Mononuclear cell (primary cell): ENCODE results near the gene C2orf68. TPM values are rescaled to one million over a fixed set of nuclear protein-coding genes. Genes with fewer than 3 reads are reported as not detected.

Experiments
- H3K27me3 ChIP-seq: 2 replicates; pipeline ENCODE4 v1.6.0; 2011; ENCODE audit warnings: low read length, control low read depth; ENCODE audit not compliant: insufficient read depth
- H3K4me1 ChIP-seq: 2 replicates; pipeline ENCODE4 v1.5.1; 2011; ENCODE audit warnings: mild to moderate bottlenecking, low read length, control low read depth; ENCODE audit not compliant: insufficient read depth
- H3K4me3 ChIP-seq: 2 replicates; pipeline ENCODE4 v1.5.1; 2011; ENCODE audit warnings: mild to moderate bottlenecking, low read length, moderate library complexity
- H3K9me3 ChIP-seq: 2 replicates; pipeline ENCODE4 v1.5.1; 2011; ENCODE audit warnings: low read depth, mild to moderate bottlenecking, control low read depth, low read length
- total RNA-seq: library from RNA; depleted of rRNA; stranded (reverse); fragments of >200 nt; gene quantifications from one replicate; pipeline ENCODE4 v1.2.3, GENCODE V29; 2012

The C2orf68 gene
- total RNA-seq, 1 donor, result 24.0 TPM

DNA sequence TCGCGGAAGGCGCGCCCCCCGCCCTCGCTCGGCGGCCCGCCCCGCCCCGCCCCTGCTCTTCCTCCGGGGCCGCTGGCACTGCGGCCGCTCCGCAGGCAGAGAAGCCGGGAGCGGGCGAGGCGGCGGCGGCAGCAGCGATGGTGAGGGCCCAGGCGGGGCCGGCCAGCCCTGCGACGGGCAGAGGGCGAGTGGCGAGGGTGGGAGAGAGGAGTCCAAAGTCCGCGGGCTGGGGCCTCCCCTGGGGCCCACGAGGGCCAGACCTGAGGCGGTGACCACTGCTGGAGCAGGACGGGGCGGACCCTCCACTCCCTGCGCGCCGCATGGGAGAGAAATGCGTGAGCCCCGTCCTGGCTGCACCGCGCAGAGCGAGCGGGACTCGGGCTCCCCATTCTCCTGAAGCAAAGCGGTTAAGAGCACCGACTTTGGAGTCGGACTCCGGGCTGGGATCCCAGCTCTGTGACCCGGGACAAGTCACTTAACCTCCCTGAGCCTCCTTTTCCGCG is 27.5 kb downstream of the C2orf68 start, which contains the start of gene VAMP5:
Gene VAMP5 (plus strand): TSS at position 78 of the 503 bp plus-strand sequence. CDS start 60 bp downstream, at position 138.
- peak within 1 kb of the TSS; percentile 51 for H3K4me3 ChIP-seq
- no peaks in the 10 kb centered on the region for H3K9me3 ChIP-seq
- H3K4me1 ChIP-seq, result peaks cover 94% of the 10 kb centered on the region
- H3K27me3 ChIP-seq, result no peaks in the 10 kb centered on the region

GRCh38 chr2:85583667-85584353 is 28.1 kb downstream of the C2orf68 start:
- Histone ChIP-seq H3K27me3 (no peaks in the 10 kb centered on the region), H3K9me3 (no peaks in the 10 kb centered on the region), H3K4me1 (peaks cover 95% of the 10 kb centered on the region), H3K4me3 (peak overlapping the region; percentile 51)

- Histone ChIP-seq H3K4me1 (peaks cover 93% of the 10 kb centered on the region), H3K27me3 (no peaks in the 10 kb centered on the region), H3K4me3 (no peak overlapping the region)
These were observed 29.4 kb downstream of the C2orf68 start for GRCh38 chr2:85582492-85582891.

GRCh38 chr2:85580206-85580605 is 31.7 kb downstream of the C2orf68 start:
- H3K4me1 ChIP-seq, result peaks cover 77% of the 10 kb centered on the region
- no peaks in the 10 kb centered on the region for H3K27me3 ChIP-seq
- H3K9me3 ChIP-seq, result no peaks in the 10 kb centered on the region
- H3K4me3 ChIP-seq, result no peak overlapping the region

More at GRCh38 chr2:85582492-85582891, 29.4 kb downstream of the C2orf68 start:
- H3K9me3 ChIP-seq, result no peaks in the 10 kb centered on the region

GRCh38 chr2:85579266-85579935 is 32.5 kb downstream of the C2orf68 start:
- Histone ChIP-seq H3K27me3 (no peaks in the 10 kb centered on the region), H3K9me3 (no peaks in the 10 kb centered on the region), H3K4me3 (peak overlapping the region; percentile 62), H3K4me1 (peaks cover 68% of the 10 kb centered on the region)

- peak overlapping the region; percentile 62 for H3K4me3 ChIP-seq
- H3K9me3 ChIP-seq, result no peaks in the 10 kb centered on the region
- no peaks in the 10 kb centered on the region for H3K27me3 ChIP-seq
- peaks cover 60% of the 10 kb centered on the region for H3K4me1 ChIP-seq
These were observed 33.4 kb downstream of the C2orf68 start for GRCh38 chr2:85578243-85579180.

DNA sequence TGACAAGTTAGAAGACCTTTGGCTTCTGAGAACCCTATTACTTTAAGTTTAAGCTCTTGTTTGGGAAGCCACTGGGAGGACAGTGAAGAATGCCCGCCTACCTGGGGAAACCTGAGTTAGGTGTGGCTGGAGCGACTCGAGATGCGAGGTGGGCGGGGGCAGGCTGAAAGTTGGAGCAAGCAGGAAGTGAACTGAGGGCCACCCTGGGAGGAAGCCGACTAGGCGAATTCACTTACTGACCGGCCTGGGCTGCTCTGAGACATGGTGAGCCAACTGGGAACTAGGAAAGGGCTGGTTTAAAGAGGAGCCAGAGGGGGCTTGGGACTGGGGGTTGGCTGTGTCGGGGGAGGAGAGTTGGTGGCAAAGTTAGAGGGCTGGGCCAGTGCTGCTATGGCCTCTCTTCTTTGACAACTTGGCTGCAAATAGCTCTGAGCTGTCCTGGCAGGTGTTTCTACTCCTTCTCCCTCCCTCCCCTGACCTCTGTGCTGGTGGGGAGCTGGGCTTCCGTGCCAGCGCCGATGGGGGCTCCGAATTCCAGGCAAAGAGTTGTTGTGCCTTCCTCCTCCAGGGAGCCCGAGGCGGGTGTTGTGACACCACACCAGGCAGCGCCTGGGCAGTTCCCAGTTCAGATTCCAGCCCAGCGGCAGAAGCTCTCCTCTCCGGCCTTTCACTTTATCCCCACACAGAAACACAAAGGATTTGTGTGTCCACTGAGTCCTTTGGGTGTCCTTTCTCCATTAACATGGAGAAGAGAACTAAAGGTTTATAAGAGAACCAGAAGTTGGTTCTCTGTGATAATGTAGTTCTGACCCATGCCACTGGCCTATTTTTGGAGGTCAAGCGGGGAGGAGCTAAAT is 34.3 kb downstream of the C2orf68 start, which contains the start of gene VAMP8:
Gene VAMP8 (plus strand): TSS at position 201 of the 857 bp plus-strand sequence. CDS start 61 bp downstream, at position 262.
- H3K4me3 ChIP-seq, result peak within 1 kb of the TSS; percentile 62
- H3K4me1 ChIP-seq, result peaks cover 51% of the 10 kb centered on the region
- H3K9me3 ChIP-seq, result no peaks in the 10 kb centered on the region
- no peaks in the 10 kb centered on the region for H3K27me3 ChIP-seq

DNA sequence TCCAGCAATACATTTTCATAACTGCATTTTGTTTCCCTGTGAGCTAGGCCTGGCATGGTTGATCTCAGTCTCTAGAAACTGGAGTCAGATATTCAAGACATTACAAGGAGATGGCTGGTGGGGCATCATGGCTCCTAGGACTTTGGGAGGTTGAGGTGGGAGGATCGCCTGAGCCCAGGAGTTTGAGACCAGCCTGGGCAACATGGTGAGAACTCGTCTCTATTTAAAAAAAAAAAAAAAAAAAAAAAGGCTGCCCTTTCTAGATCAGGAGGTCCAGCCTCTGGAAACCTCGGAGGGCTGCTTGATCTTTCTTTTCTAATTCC is 34.8 kb downstream of the C2orf68 start:
- peak overlapping the region; percentile 62 for H3K4me3 ChIP-seq
- H3K4me1 ChIP-seq, result peaks cover 45% of the 10 kb centered on the region
- no peaks in the 10 kb centered on the region for H3K27me3 ChIP-seq
- H3K9me3 ChIP-seq, result no peaks in the 10 kb centered on the region

GRCh38 chr2:85575739-85576138 is 36.1 kb downstream of the C2orf68 start:
- H3K4me3 ChIP-seq, result no peak overlapping the region
- H3K27me3 ChIP-seq, result no peaks in the 10 kb centered on the region
- no peaks in the 10 kb centered on the region for H3K9me3 ChIP-seq
- H3K4me1 ChIP-seq, result peaks cover 37% of the 10 kb centered on the region

DNA sequence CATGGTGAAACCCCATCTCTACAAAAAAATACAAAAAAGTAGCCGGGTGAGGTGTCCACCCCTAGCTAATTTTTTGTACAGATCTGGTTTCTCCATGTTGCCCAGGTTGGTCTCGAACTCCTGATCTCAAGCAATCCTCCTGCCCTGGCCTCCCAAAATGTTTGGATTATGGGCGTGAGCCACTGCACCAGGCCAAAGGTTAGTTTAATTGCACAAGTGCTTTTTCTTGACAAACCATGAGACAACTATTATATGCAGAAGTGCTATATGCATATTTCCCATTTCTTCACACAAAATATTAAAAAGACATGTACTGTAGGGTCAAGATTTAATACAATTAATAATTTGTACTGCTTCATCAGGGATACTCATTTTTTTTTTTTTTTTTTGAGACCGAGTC is 45.6 kb downstream of the C2orf68 start:
- Histone ChIP-seq H3K4me1 (peaks cover 24% of the 10 kb centered on the region), H3K9me3 (no peaks in the 10 kb centered on the region), H3K27me3 (no peaks in the 10 kb centered on the region), H3K4me3 (no peak overlapping the region)

DNA sequence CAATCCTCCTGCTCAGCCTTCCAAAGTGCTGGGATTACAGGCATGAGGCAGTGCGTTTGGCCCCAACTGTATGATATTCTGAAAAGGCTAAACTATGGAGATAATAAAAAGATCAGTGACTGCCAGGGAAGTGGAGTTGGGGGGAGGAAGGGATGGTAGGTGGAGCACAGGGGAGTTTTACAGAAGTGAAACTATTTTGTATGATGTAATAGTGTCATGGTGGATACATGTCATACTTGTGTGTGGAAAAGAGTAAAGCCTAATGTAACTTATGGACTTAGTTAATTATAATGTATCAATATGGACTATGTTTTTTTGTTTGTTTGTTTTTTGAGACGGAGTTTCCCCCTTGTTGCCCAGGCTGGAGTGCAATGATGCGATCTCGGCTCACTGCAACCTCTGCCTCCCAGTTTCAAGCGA is 47.7 kb downstream of the C2orf68 start:
- Histone ChIP-seq H3K27me3 (no peaks in the 10 kb centered on the region), H3K4me1 (peaks cover 37% of the 10 kb centered on the region)

DNA sequence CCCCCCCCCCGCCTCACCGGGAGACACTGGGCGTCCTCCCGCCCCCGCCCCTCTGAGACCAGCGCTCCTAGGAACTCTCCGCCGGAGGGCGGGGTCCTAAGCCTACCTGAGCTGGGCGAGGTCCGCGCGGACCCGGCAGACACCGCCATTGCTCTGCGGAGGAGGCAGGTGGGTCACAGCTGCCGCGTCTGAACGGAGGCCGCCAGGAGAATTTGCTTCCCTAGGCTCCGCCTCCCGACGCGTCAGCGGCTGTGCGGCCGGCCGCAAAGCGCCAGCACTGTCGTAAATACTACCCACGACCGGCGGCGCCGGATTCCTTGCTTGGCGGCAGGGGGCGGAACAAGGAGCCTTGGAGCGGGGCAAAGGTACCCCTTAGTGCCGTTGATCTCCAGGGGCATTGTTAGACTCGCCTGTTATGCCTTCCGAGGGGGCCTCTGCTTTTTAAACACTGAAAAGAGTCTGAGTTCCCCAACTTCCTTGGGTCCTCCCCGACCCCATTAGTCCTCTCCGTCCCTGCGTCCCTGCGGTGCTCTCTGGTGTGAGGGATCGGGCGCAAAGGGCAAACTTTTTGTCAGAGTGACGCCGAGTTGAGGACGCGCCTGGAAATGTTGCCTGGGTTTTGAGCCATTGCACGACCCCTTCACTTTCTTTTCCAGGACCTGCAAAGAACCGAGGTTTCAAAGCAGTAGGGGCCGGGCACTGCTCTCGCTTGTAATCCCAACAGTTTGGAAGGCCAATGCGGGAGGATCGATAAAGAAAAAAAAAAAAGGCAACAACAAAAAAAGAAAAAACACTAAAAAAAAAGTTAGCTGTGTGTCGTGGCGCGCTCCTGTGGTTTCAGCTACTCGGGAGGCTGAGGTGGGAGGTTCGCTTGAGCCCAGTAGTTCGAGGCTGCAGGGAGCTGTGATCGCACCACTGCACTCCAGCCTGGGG is 50.3 kb downstream of the C2orf68 start, which contains the start of gene GGCX:
Gene GGCX (minus strand): TSS at position 214 of the 933 bp plus-strand sequence. CDS start 65 bp downstream, at position 149.
- Histone ChIP-seq H3K27me3 (no peaks in the 10 kb centered on the region), H3K9me3 (no peaks in the 10 kb centered on the region), H3K4me1 (peaks cover 37% of the 10 kb centered on the region), H3K4me3 (peak within 1 kb of the TSS; percentile 57)

More for the DNA sequence above, 47.7 kb downstream of the C2orf68 start:
- Histone ChIP-seq H3K4me3 (no peak overlapping the region), H3K9me3 (no peaks in the 10 kb centered on the region)

- H3K9me3 ChIP-seq, result no peaks in the 10 kb centered on the region
- H3K27me3 ChIP-seq, result no peaks in the 10 kb centered on the region
- peaks cover 37% of the 10 kb centered on the region for H3K4me1 ChIP-seq
- H3K4me3 ChIP-seq, result peak overlapping the region; percentile 57
These were observed 51.0 kb downstream of the C2orf68 start for GRCh38 chr2:85560812-85561279.
